Endothelial cell of hepatic sinusoid (primary cell): ENCODE data around the gene WT1.
"Not testable (repeated sequence)": the region's sequence is repeated elsewhere in the genome, so short reads cannot be mapped to it uniquely, and the experiment has no call there.

ENCODE experiments used
- in situ Hi-C: cut with HindIII; loops from 2 replicates; pipeline ENCODE4 v1.10.0; 2017; ENCODE audit warnings: low sequenced_read_pairs

WT1 gene

DNA sequence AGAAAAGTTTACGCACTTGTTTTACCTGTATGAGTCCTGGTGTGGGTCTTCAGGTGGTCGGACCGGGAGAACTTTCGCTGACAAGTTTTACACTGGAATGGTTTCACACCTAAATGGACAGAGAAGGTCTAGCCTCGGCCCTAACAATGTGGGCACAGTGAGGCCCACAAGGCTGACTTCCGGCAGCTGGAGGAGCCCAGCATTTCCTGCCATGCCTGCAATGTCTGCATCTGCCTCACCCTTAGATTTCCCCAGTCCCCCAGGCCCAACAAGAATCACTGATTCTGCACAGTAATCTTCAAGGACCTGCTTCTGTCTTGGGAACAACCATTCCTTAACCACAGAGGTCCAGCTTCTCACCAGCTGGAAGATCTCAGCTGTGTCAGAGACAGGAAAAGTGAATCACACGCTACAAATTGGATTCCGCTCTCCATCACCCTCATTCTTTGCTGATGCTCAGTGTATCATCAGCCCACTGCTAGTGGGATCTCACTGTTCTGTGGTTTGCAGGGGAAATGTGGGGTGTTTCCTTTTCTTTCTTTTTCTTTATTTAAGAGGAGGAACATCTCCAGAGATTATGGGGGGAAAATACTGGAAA is 43.3 kb downstream of the WT1 start:
- in situ Hi-C loops: no loop called here

DNA sequence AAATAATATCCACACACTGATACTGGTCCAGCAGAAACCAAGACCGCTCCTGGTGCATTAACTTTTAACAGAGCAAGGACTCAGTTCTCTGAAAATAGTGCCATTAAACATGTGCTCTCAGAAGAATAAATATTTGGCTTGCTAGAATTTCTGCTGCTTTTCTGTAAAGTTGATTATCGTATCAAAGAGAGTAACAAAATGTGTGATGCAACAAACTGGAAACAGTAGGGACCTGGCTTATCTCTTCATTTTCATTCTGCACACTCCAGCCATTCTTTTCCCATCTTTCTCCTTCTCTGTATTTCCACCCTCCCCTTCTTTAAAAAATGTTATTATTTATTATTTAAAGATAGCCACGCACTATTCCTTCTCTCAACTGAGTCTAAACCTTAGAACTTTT is 43.9 kb downstream of the WT1 start:
- in situ Hi-C loops: no loop called here

DNA sequence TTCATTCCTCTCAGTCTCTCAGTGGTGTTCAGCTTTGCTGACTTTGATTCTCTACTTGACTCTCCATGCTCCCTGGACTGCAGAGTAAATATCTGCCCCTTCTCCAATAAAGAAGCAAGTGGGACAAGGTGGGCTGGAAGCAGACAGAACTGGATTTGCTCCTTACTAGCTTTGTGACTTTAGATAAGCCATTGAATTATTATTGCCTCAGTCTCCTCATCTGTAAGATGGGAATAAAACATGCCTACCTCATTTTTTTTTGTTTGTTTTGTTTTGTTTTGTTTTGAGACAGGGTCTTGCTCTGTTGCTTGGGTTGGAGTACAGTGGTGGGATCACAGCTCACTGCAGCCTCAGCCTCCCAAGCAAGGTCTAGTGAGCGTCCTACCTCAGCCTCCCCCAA is 44.6 kb downstream of the WT1 start:
- in situ Hi-C loops: no loop called here

DNA sequence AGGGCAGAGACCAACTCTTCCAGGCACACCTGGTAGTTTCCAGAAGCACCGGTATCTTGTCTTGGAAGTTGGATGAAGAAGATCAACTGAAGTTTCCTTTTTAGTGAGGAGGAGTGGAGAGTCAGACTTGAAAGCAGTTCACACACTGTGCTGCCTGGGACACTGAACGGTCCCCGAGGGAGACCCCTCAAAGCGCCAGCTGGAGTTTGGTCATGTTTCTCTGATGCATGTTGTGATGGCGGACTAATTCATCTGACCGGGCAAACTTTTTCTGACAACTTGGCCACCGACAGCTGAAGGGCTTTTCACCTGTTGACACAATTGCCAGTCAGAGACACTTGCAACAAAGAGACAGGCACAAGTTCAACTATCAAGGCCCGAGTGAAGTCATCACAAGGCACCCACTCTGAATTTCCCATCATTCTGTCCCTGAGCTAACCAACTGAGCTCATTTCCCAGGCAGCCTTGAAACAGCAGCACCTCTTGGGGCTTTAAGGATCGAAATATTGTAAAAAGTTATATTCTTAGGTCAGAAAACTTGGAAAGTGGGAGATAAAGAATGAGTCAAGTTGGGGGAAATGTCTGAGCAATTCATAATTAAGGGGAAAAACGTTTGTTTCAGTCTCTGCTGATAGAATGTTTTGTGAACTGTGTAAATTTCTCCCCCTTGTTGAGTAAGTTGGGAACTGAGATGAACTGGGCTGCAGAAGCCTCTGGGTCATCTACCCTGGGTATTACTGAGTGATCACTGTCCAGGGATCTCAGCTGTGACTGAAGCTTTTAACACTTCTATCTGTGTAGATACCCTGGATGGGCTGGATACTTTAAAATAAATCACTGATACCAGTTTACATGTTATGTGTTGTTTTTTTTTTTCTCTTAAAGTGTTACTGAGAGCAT is 46.2 kb downstream of the WT1 start:
- in situ Hi-C loops: loop anchor here (5.0 kb wide), 1 partner anchor 48 kb away; the partner anchor contains the start of gene WT1

DNA sequence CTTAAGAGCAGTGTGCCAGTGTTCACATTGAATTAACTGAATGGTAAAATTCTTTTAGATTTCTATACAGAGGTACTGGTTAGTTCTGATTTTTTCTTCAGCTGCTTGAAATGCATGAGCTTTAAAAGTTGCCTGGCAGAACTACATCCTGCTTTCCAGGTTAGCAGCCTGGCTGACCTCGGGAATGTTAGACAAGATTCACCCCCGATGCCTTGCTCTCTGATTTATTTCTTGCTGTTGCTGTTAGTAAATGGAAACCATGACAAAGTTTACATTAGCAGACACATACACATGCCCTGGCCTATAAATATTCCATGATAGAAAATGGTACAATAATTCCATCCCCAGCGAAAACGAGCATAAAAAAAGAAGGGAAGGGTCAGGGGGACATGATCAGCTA is 47.0 kb downstream of the WT1 start:
- in situ Hi-C loops: loop anchor here (5.0 kb wide), 1 partner anchor 49 kb away; the partner anchor contains the start of gene WT1

DNA sequence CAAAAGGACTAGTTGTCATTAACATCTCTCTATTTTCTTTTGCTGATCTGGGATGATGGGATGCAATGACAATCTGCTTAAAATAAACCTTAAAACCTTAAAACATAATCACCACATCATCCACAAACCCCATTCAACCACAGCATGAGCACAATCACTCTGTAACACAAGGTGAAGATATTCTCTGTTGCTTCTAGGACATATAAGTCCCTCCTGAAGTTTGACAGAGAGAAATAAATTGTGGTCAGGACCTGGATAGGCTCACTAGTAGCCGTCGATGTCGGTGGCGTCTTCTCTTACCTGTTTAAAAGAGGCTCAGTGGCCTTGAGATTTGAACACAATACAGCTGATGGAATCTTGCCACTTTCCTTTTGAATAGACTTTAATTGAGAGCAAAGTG is 47.9 kb downstream of the WT1 start:
- in situ Hi-C loops: loop anchor here (5.0 kb wide), 1 partner anchor 50 kb away; the partner anchor contains the start of gene WT1

DNA sequence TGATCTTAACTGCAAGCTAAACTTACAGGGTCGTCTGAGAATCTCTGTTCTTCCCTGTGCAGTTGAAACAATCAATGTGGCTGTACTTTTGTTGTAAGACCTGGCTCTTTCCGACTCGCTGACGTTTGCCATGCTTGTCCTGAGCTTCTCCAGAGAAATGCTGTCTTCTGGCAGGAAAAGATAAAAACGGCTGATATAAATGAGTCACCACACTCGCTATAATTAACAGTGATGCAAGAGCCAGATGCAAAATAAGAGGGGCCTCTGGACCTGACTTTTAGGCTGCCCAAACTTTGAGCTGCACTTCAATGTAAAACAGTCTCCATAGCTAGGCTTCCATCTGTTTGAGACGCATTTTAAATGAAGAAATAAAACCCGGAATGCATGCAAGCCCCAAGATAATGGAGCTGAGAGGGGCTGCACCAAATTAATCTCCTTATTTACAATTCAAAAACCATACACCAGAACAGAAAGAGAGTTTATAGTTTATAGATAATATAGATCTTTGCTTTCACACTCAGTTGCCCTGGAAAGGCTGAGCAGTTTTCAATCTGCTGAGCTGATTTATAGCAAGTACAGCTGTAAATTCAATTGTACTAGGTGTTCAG is 48.5 kb downstream of the WT1 start:
- in situ Hi-C loops: loop anchor here (5.0 kb wide), 1 partner anchor 50 kb away; the partner anchor contains the start of gene WT1

DNA sequence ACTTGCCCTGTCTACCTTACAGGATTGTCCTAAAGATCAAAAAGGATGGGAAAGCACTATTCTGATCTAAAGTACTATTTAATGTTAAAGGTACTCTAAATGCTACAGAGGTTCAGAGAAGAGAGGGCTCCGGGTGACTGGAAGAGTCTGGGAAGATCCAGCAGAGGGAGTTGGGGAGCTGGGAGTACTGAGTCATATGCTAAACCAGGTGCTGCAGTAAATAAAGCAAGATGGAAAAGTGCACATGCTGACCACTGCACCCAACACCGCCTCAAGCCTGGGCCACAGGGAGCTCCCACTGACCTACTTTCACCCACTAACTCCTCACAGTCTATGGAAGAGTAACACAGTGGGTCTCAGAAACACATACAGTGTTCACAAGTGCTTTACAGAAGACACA is 49.3 kb downstream of the WT1 start:
- in situ Hi-C loops: loop anchor here (5.0 kb wide), 1 partner anchor 51 kb away; the partner anchor contains the start of gene WT1

DNA sequence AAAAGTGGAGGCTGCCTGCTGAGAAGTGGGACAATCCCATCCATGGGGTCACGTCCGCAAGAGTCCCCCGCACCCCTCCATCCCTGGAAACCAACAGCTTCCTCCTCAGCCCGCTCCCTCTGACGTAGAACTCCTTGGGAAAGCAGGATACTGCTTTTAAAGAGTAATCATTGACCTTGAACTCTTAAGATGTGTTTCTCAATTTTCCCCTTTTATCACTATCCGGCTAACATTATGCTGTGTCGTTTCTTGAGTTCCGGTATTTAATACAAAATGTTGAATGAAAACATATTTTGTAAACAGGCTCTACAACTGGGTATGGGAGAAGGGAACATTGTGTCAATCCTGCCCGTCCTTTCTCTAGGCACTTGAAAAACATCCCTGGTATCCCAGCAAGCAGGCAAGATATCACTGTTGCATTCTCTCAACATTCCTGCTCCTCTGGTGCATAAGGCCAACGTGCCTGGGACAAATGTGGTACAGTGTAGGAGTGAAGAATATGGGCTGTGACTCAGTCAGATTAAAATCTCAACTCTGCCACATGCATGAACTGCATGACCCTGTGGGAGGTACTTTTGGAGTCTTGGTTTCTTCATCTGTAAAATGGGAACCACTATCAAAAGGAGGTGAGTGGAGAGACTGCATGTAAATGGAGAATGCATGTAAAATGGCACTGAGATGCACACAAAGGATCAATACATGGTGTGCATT is 52.8 kb downstream of the WT1 start:
- in situ Hi-C loops: no loop called here

DNA sequence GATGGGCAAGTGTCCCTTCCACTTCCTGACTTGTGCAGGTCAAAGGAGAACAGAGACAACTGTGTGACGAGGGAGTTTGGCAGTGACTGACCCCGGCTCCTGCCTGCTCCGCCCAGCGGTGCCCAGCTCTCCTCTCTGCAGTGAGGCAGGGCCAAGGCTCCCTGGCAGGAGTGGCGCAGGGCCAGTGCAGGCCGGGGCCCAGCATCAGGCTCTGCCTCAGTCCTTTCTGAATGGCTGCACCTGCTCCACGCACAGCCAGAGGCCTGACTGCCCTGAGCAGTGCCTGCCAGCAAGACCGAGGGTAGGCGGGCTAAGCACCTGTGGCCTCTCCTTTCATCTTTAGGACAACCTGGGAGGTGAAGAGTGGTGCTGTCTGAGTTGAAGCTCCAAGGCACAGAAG is 54.2 kb downstream of the WT1 start:
- in situ Hi-C loops: no loop called here

DNA sequence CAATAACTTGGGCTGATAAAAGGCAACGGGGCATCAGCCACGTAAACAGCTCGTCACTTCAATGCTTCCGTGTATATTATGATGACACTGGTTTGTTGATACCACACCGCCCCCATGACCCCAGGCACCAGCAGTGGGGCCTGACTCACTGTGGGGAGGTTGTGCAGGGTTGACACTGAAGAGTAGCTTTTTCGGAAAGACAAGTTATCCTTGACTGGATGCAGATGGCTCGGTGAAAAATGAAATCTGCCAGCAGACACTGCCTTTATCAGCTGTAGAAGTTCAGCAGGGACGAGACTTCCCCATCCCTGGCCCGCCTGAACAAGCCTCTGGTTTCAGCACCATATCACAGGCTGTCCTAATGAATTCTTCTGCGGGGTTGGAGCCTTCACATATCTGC is 55.6 kb downstream of the WT1 start:
- in situ Hi-C loops: no loop called here

DNA sequence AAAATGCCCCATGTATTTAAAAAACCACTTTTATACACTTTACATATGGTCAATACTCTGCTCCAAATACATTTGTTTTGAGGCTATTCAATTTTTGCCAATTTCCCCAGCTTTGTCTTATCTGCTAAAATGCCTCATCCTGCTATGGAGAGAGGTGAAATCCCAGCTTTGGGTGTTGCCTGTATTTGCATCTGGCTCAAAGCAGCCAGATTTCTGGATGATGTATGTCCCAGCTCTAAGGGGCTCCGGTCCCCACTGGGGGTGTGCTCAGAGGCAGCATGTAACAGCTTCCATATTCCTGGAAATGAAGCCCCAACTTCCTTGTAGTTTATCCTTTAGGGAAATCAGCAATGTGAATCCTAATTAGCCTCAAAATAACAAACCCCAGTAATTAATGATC is 59.5 kb downstream of the WT1 start:
- in situ Hi-C loops: no loop called here

DNA sequence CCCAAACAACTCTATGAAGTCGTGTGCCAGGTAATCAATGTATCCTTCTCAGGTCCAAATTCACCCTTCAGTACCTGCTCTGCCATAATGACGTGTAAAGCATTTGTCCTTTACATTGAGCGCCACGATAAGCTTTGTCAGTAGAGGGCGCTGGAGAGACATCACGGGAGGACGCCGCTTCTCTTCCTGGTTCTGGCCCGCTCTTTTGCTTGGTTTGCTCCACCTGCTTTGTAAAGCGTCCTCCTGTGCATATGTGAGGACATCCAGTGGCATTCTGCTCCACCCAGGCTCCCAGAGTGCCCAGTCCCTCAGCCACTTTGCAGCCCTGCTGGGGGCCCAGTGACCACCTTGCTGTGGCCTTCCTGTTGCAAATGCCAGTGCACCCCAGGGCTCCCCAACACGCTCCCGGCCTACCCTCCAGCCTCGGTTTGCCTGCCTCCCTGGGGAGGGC is 61.1 kb downstream of the WT1 start:
- in situ Hi-C loops: no loop called here

DNA sequence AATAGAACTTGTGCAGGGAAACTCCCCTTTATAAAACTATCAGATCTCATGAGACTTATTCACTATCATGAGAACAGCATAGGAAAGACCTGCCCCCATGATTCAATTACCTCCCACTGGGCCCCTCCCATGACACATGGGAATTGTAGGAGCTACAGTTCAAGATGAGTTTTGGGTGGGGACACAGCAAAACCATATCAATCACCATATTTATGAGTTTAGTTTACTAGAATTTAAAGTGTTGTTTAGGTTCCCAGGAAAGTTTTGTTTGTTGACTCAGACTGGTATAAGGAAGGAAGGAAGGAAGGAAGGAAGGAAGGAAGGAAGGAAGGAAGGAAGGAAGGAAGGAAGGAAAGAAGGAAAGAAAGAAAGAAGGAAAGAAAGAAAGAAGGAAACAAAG is 65.4 kb downstream of the WT1 start:
- in situ Hi-C loops: not testable (repeated sequence)

DNA sequence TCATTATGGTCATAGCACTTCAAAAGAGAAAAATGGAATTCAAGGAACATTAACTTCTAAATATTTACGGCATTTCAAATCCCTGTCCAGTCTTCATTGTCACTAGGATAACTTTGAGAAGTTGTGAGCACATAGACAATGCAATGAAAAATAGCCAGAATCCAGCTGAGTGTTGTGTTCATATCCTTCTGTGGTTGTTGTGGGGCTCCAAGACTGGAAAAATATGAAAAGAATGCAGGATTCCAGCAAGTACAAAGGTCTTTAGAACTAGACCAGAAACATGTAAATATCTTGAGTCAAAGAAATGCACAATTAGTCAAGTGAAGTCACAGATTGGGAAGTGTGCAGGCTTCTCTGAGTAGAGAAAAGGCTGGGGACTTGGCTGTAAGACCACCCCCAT is 68.7 kb downstream of the WT1 start:
- in situ Hi-C loops: no loop called here

DNA sequence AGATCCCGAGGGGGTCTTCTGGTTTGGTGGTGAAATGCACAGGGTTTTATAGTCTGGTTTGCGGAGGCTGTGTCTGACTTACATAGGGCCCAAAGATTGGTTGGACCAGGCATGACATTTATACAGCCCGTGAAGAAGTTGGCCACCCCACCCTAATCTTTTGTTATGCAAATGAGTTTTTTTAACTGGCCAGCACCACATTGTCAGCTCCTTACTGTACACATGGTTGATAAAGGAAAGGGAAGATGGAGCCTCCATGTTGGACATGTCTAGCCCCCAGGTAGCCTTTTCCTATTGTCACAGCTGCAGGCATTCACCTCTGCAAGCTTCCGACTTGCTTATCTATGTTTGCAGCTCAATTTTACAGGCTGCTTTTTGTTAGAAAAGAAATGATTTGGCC is 70.1 kb downstream of the WT1 start:
- in situ Hi-C loops: no loop called here

DNA sequence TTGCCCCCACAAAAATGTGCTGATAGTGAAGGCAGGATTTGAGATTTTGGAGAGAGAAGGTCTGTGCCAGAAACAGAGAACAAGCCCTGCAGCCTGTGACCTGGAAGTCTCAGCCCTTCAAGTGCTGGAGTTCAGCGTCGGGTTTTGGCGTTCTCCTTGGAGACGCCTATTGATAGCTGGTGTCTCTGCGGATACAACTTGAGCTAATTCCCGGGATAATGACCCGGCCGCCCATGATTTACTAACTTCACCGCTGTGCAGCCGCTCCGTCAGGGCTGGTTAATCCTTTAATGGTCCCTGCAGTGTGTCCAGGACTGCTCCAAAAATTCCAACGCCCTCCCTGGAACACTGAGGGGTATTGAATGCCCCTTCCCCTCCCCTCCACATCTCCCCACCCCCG is 76.6 kb downstream of the WT1 start:
- in situ Hi-C loops: no loop called here

DNA sequence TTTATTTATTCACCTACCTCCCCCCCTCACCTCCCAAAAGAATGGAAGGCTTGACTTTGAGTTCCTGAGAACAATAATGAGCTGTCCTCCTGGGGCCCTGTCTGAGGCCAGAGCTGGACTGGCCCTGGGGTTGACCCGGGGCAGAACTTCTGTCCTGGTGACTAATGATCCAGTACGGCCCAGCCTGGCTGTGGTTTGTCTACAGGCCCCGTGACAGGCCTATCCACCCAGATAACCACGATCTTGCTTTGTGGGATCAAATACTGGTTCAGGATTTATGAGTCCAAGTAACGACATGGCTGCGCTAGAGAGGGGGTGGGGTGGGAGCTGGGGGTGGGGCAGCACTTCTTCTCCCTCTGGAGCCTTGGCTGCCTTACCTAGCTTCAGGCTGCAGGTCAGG is 81.5 kb downstream of the WT1 start:
- in situ Hi-C loops: no loop called here

DNA sequence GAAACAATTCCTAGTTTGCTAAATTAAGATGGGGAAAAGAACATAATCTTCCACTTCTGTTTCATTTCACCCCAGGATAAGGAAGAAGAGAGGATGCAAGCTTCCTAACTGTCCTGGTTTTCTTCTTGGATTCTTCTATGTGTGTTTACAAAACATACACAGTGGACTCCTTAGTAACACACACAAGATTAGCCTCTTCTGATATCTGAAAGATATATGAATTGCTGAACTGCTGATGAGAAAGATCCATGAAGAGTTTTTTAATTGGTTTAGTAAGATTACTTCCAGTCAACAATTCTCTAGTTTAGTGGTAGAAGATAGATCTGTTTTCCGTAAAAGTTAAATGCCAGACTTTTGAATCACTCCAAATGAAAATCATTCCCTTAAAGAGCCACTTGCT is 86.8 kb downstream of the WT1 start:
- in situ Hi-C loops: loop anchor here (25.0 kb wide), 1 partner anchor 239 kb away; the partner anchor contains the start of gene EIF3M

DNA sequence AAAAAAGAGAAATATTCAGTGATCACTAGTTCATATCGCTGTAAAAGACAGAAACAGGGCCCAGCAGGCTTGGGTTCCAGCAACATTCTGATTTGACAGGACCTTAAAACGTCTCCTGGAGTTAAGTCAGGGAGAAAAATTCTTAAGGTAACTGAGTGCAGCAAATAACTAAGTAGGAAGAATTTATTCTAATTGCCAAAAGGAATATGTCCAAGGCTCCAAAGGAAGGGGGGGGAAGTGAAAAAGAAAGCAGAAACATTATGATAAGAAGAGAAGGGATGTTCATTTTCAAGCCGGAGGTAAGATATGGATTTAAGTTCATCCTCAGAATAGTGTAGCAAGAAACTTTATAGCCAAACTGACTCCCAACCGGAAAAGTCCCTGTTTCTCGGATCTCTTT is 90.4 kb downstream of the WT1 start:
- in situ Hi-C loops: loop anchor here (25.0 kb wide), 1 partner anchor 242 kb away; the partner anchor contains the start of gene EIF3M
